SW 1271 (cell line): ENCODE data around the gene IL23R.
"Not testable (repeated sequence)": the region's sequence is repeated elsewhere in the genome, so short reads cannot be mapped to it uniquely, and the experiment has no call there.

Experiments used
- DNase-seq, 2 experiments: peaks; one replicate each; lab custom pipeline; 2025; lab: John Stamatoyannopoulos, UW

The IL23R gene, protein sequence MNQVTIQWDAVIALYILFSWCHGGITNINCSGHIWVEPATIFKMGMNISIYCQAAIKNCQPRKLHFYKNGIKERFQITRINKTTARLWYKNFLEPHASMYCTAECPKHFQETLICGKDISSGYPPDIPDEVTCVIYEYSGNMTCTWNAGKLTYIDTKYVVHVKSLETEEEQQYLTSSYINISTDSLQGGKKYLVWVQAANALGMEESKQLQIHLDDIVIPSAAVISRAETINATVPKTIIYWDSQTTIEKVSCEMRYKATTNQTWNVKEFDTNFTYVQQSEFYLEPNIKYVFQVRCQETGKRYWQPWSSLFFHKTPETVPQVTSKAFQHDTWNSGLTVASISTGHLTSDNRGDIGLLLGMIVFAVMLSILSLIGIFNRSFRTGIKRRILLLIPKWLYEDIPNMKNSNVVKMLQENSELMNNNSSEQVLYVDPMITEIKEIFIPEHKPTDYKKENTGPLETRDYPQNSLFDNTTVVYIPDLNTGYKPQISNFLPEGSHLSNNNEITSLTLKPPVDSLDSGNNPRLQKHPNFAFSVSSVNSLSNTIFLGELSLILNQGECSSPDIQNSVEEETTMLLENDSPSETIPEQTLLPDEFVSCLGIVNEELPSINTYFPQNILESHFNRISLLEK

DNA sequence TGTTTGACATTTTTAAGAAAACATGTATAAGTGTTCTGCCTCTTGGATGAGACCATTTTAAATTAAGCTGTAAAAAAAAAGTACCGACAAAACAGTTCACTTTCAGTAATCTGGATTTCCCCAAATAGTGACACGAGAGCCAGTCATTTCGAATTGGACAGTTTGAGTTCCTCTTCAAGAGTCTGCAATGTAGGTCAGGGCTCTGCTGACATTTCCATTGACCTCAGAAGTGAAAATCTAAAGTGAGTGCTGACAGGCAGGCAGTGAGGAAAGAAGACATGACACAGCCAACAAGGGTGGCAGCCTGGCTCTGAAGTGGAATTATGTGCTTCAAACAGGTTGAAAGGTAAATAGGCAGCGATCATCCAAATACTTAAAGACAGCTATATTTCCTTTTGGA, at the start of gene IL23R:
TSS of gene IL23R (plus strand) at position 259 of the 400 bp plus-strand sequence. CDS start 1,667 bp downstream, outside the sequence.
- DNase-seq, result no peak

DNA sequence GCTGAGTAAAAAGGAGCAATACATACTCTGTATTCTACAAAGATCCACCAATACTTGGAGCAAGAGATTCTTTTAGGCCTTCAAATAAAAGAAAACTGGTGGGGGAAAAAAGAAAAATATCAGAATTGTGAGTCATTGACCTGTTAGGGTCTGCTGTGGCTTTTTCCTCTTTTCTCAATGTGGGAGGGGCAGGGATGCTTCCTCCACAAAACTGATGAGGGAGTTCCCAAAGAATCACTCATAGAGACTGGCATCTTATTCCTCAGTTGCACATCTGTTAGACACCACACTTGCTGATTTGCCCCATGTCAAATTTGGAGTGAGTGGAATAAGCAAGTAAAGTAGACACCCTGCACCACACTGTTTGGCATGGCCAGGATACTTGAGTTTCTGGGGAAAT, 48.1 kb upstream of the IL23R start:
- DNase-seq, result no peak

DNA sequence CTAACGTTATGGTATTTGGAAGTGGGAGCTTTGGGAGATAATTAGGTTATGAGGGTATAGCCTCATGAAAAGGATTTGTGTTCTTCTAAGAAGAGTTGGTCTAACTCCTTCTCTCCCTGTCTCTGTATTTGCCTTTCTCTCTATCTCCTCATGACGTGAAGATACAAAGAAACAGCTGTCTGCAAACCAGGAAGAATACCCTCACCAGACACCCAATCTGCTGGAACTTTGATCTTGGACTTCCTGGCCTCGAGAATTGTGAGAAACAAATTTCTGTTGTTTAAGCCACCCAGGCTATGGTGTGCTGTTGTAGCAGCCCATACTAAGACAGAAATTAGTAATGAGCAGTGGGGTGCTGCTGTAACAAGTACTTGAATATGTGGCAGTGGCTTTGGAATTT, 47.6 kb upstream of the IL23R start:
- no peak for DNase-seq

DNA sequence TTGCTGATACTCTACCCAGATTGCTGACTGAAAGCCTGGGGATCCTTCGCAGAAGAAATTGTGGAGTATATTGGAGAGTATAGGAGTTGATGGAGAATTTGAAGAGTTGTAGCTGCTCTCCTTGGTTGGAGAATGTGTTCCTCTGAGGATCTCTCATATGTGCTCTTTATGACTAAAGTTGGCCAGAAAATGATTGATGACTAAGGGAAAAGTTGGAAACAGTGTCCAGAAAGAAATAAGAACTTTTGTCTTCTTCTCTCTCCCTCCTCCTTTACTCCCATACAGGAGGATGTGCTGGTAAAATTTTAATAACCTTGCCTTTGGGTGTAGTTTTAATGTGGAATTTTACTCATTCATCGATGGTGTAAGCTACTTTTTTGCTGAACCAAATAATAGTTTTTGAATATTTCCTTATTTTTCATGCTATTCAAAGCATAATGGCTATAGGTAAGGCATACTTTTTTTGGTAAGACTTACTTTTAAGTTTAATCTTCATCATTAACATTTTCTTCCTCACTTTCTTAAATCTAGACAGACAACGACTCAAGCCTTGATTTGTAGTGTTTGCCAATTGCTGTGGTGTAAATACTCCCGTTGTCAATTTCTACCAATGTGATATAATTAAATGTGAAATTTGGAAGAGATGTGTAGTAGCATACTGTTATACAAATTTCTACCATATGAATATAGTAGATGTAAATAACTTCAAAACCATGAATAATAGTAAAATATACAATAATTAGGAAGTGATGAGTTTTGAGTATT, 45.2 kb upstream of the IL23R start:
- no peak for DNase-seq

DNA sequence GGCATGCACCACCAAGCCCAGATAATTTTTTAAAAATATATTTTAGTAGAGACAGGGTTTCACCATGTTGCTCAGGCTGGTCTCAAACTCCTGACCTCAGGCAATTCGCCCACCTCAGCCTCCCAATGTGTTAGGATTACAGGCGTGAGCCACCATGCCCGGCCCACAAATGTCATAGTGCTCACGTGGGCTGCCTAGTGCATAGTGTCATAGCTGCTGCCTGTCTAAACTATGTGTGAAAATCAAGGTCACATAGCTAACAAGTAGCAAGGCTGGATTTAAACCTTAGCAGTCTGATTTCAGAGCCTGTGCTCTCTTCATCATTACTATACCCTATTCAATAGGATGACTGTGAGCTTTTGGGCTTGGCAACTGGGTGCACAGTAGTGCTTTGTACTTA, 41.8 kb upstream of the IL23R start:
- no peak for DNase-seq

DNA sequence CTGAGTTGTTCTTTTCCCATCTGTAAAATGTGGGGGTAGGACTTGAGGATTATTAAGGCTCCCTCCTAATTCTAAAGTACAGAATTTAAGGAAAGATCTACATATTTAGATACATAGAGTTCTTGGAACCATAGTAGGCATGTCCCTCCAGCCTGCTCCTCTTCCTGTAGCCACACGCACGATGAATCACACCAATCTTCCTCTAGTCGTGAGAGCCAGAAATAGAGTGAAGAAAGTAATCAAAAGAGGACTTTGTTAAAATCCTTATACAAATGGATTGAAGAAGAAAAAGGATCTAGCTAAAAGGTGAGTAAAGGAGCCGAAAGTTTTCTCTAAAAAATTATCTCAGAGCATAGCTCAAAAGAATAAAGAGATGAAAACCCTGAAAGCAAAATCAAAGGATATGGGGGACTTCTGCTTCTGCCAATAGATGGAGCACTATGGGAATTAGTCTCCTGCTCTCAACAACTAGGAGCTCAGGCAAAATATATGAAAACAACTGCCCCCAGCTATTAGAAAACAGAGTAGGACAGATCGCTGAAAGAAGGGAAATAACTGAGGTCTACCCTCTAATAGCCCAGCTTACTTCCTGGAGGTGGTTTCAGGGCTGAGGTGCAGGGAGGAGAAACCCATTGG, 40.0 kb upstream of the IL23R start:
- DNase-seq, result no peak

DNA sequence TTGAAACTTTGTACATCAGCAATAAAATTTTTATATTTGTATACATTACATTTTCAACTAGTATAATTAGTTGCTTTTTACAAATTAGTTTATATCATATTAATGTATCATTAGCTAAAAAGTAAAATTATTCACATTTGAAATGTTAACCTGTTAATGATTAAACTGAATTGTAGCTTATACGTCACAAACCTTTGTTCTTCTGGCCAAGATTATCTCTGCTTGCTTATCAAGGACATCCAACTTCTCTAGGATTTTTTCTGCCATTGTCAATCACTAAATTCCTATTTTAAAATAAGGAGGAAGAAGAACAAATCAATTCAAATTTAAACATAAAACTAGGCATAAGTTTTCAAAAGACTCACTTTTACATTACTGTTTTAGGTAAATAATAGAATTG, 39.3 kb upstream of the IL23R start:
- no peak for DNase-seq

DNA sequence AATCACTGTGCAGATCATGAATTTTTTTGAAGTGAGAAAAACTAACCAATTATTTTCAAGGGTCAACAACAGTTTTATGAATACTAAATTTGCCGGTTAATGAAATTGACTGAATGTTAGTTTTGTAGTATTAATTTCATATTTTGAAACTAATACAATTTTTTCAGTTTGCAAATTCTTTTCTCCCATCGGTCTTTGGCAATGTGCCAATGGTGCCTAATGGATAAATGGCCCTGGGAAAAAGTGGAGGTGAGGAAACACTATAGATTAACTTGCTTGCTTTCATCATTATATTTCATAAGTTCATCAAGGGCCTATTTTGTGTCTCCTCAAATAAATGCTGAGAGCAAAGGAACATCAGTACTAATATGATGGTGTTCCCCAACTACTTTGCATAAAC, 35.6 kb upstream of the IL23R start:
- DNase-seq, result no peak

DNA sequence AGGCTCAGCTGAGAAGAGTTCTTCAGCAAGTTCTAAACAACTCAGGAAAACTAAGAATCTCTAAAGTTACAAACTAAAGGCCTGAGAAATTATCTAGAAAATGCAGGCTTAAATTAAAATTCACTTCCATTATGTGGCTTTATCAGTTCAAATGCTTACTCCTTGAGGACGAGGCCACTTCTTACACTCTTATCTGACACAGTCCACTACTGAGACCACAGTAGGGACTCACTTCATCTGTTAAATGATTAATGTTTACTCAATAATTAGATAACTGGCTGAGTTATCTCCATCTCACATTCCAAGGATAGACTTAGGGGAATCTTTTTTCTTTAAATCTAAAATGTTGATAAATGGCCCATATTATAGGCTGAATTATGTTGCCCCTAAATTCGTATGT, 33.1 kb upstream of the IL23R start:
- no peak for DNase-seq

DNA sequence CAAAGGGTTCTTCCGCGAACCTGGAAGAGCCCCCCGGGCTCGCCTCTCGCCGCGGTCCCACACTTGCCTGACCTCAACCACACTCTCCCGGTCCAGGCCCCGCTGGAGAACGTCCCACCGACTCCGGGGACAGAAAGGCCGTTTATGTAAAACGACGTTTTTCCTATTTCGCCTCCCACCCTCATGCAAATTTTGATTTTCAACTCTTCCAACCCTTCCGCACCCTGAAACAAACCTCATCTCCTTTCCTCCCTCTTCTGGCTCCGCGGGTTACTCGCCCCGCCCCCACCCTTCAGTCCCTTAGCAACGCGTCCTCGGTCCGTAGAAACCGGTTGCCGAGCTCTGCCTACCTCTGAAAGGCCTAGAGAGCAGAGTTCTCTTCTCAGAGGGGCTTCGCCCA, 31.6 kb upstream of the IL23R start, which contains the start of gene C1orf141:
TSS of gene C1orf141 (minus strand) at position 276 of the 400 bp plus-strand sequence. CDS start 7,730 bp downstream, outside the sequence.
- DNase-seq, result no peak

DNA sequence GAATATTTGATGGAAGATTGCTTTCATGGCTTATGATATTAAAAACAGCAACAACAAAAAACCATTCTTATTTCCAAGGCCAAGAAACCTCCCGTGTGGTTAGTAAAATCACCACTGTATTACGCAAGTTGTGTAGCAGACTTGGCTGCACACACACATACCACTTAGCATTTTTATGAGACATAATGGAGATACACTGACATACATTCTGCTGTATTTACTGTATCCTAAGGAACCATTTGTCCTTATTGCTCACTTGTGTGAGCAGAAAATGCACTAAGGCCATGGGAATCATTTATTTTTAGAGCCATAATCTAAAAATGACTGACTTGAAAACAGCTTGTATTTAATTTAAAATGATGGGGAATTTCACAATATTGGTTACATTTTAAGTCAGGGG, 30.9 kb upstream of the IL23R start:
- DNase-seq, result no peak

DNA sequence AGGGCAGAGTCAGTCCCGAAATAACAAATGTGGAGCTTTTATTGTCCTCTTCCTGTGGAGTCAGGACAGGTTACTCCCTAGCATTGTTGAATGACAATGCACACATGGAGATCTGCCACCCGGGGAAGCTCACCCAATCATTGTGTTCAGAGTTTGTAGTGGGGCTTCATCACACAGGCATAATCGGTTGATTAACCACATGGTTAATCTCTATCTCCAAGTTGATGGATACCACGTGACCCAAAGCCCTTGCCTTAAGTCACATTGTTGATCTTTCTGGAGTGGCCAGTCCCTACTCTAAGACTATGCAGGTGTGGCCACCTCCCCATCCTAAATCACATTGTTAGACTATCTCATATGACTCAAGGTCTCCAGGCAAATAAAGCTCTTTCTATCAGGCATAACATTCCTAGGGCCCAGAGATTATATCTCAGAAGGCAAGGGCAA, 28.9 kb upstream of the IL23R start:
- DNase-seq, result no peak

DNA sequence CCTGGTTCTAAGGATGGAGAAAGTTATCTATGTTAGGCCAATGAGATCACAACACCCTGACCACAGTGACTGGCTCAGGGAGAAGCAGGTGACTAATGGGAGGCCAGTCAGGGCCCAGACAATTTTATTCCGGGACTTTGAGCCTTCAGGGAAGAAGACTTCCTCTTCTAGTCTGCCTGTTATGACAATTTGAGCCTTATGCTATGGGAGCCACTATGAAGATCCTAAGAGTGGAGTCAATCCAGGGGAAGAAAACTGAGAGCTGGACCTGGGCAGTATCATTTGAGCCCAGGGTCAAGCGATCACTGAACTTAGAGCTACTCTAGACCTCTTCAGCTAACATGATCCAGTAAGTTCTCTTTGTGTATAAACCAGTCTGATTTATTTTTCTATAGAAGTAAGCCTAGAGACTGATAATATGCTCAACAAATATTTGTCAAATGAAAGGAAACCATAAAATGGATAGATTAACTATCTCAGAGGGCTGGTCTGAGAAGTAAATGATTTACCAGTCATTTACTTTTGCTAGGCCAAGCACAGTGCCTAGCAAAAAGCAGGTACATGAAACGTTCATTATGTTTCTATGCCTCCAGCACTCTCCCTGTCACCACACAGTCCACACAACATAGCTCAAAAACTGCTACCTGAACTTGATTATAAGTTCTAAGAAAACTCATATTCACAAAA, 27.3 kb upstream of the IL23R start:
- DNase-seq, result no peak

DNA sequence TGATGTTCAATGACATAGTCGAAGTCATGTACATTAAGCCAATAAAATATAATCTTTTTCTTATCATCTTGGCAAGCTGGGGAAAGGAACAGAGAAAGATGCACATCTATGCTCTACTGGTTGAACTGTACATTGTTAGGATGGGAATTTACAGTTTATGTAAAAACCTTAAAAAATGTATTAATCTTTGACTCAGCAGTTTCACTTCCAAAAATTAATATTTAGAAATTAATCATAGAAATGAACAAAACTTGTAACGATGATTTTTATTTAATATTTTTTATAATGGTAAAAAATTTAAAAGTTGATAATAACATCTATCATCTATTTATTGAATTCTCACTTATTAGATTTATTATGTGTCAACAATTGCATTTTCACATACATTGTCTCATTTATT, 25.8 kb upstream of the IL23R start:
- no peak for DNase-seq

DNA sequence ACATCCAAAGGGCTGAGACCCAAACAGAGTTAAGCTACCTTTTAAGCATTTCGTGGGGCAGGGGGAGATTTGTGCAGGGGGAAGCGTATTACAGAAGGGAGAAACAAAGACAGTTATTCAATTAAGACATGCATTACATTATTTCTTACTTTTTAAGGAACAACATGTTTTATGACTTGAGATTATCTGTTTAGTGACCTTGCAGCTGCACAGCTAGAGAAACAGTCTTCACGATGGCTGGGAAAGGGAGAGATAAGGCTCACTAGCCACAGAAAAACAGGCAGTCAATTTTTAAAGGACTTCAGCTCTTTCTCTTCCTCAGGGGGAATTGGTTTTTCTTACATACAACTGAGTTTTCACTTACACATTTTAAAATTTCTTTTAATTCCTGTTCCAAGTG, 24.4 kb upstream of the IL23R start:
- DNase-seq, result not testable (repeated sequence)

DNA sequence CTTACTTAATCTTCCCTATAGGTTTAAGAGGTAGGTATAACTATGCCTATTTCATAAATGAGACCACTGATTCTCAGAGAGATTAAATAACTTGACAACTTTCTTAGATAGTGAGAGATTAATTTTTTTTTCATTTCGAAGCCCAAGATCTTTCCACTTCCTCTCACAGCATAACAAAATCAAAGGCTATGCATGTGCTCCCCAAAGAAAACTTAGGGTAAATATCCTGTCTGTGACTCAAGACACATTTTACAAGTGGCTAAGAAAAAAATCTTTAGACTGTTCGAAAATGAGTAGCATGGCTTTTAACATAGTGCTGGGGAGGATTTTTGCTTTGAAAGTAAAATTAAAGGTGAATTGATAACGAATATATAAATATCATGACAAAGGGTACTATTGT, 23.3 kb upstream of the IL23R start:
- no peak for DNase-seq

DNA sequence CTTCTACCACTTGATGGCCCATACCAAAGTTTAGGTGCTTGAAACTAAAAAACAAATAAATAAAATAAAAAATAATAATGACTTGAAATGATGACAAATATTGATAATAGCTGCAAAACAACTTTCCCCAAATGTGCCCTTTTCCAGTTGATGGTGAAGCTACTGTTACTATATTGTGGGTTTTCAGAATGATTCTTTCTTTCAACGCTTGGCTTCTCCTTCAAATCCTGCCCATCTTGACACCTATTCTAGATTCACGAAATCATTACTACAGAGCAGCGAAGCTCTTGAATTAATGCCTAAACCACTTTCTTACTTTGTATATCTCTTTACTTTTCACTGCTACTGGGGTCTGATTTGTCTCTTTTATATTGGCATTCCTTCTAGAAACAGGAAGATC, 22.3 kb upstream of the IL23R start:
- DNase-seq, result no peak

DNA sequence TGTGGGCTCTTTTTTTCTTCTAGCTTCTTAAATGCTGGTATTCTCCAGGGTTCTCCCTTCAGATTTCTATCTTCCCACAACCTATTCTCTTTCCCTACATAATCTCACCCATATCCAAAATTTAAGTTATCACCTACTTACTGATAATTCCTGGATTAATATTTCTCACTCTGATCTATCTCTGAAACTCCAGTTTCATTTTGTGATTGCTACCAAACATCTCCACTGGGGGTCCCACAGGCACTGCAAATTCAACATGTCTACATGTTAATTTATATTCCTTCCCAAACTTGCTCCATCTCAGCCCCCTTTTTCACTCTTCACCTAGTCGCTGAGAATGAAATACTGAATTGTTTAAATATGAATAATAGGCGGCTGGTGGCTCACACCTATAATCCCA, 21.6 kb upstream of the IL23R start:
- no peak for DNase-seq

DNA sequence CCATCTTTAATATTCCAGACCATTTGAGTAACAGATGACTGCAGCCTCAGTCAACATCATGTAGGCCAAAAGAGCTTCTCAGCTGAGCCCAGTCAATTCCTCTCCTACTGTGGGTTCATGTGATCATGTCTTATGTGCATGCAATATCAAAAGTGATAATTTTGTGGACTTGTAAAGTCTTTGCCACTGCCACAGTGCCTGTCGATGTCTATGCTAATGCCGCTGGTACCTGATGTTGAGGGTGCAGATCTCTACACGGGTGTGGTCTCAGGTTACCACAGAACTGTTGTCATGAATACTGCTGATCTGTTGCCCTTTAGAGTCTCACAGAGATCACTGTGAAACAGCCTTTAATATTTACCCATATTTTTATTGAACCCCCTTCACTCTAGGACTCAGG, 20.2 kb upstream of the IL23R start:
- no peak for DNase-seq

DNA sequence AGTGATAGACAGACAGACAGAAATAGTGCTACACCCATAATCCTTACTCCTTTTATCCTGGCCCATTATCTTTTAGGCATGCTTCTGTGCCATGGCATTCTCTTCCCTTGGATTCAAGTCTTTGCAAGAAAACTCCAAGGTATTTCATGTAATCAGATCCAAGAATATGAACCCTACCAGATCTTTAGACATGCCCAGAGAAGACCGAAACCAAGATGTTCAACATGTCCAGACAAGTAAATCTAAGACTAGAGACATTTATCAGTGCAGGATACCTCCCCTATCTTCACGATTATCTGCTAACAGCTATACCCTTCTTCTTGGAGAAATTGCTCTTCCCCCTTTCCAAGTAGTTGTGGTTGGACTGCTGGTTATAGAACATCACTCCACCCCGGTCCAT, 19.7 kb upstream of the IL23R start:
- no peak for DNase-seq

DNA sequence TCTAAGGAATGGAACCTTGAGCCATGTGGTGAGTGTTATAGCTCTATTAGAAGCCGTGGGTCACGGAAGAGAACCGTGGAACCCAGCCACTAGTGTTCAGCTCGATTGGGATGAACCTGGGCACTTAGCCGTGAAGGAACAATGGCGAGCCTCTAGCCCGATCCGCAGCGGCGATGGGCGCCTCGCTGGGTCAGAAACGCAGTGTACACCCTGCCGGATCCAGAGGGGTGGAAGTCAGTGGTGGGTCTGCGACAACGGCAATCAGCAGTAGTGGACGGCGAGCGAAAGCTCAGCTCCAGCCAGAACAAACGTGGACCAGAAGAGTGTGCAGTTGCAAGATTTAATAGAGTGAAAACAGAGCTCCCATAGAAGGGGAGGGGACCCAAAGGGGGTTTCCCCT, 18.3 kb upstream of the IL23R start:
- not testable (repeated sequence) for DNase-seq
